ENCODE measurements around the gene NPHP4. TPM values are rescaled to one million over a fixed set of nuclear protein-coding genes. Genes with fewer than 3 reads are reported as not detected.

The NPHP4 gene
- total and polyA plus RNA-seq, 10 of the 15 experiments (the other 5 are each of a cell fraction or from before 2014, with no cell fraction given) = 0.16 to 10.5 (median 3.1) TPM

GRCh38 chr1:6024376-6024775, 32.2 kb upstream of the NPHP4 start:
- CTCF ChIA-PET = interaction anchor here (1.3 to 2.9 kb wide), 4 partner anchors 10 to 161 kb away, joined by 3 to 15 read pairs (median 6); partner anchors contain the start of gene NPHP4
- H3K4me1 ChIP-seq (ENCODE audit: control insufficient read depth, insufficient read depth, low read length) = peaks cover 34% of the 10 kb centered on the region
- no peaks in the 10 kb centered on the region for H4K20me1 ChIP-seq (ENCODE audit: control insufficient read depth, insufficient read depth)
- H3K36me3 ChIP-seq (ENCODE audit: control insufficient read depth in 2 of 2, insufficient read depth in 2 of 2, low read length in 1 of 2) = peaks cover 0 to 2% of the 10 kb centered on the region in 2 experiments; a peak in 2 of 4 replicates
- no peak for ATAC-seq
- no peaks in the 10 kb centered on the region for H3K27me3 ChIP-seq (replicated peaks in 1 of 2; ENCODE audit: control insufficient read depth in 2 of 2, insufficient read depth in 2 of 2, low read length in 1 of 2)
- FAIRE-seq = peak; percentile 35
- BruUV-seq (replicated peaks) = no TSS peak
- no peak for DNase-seq (ENCODE audit: low read depth, low spot score)
- intact Hi-C loops (cut with micrococcal nuclease; ENCODE audit: unreplicated experiment) (no loop called here), in situ Hi-C loops (cut with MboI) (no loop called here)
- no peaks in the 10 kb centered on the region for H3K9me3 ChIP-seq (replicated peaks; ENCODE audit: control insufficient read depth, insufficient read depth, low read length)
- no peak overlapping the region for H3K9ac ChIP-seq (ENCODE audit: control insufficient read depth, insufficient read depth, low read length)
- POLR2A ChIA-PET = interaction anchor here (0.5 to 4.4 kb wide), 3 partner anchors 19 to 181 kb away, joined by 3 to 38 read pairs (median 4); partner anchors contain the start of gene NPHP4
- SMC1A ChIA-PET (ENCODE audit: uncharacterized antibody, unreplicated experiment) = interaction anchor here (0.7 to 1.8 kb wide), 4 partner anchors 9 to 33 kb away, joined by 3 to 8 read pairs (median 6); partner anchors contain the start of gene NPHP4
- 45% methylated on average over 6 of the region's 6 CpGs for WGBS (ENCODE audit: insufficient coverage, insufficient replicate concordance, low lambda C conversion rate, missing lambda C conversion rate)
- no peak overlapping the region; the same call in 1 of the 2 replicates for H3K27ac ChIP-seq (ENCODE audit: control insufficient read depth, insufficient read depth)
- no peak overlapping the region for H2AFZ ChIP-seq (ENCODE audit: control insufficient read depth, low read depth, low read length)
- no peak overlapping the region for H3K4me3 ChIP-seq
- peak overlapping the region; percentile 96; the same call in 1 of the 2 replicates for H3K4me2 ChIP-seq (ENCODE audit: control insufficient read depth, insufficient read depth)
- H3K79me2 ChIP-seq (ENCODE audit: control insufficient read depth, insufficient read depth, low read length) = peaks cover 36% of the 10 kb centered on the region
- RAD21 ChIA-PET (ENCODE audit: unreplicated experiment) = interaction anchor here (3.1 kb wide), 1 partner anchor 32 kb away, joined by 13 read pairs; the partner anchor contains the start of gene NPHP4
- TF ChIP-seq CBFB (IDR thresholded peaks at IDR 0.05; ENCODE audit: low read depth) = 0 out of 2 replicates have a peak, but pooled peaks have one; percentile 27
- no peak for TF ChIP-seq CREM (IDR thresholded peaks at IDR 0.05; ENCODE audit: low read depth)
- TF ChIP-seq SRF (IDR thresholded peaks at IDR 0.05; ENCODE audit: low read depth in 2 of 2, low read length in 2 of 2) = no peak
- peak; percentile 45; the same call in 1 of the 2 replicates for TF ChIP-seq TCF3 (IDR thresholded peaks at IDR 0.05; ENCODE audit: borderline replicate concordance, insufficient read depth, low read depth, low read length)
- no peak for TF ChIP-seq MXI1 (IDR thresholded peaks at IDR 0.05; ENCODE audit: low read depth, low read length)
- TF ChIP-seq ZNF384 (IDR thresholded peaks at IDR 0.05; ENCODE audit: borderline replicate concordance, low read depth, low read length) = no peak
- no peak for TF ChIP-seq POLR2A (IDR thresholded peaks at IDR 0.05; ENCODE audit: low read depth, low read length)
- no peak for TF ChIP-seq MYC (IDR thresholded peaks at IDR 0.05; ENCODE audit: insufficient read depth, insufficient read length, insufficient replicate concordance, low read length, severe bottlenecking)
- no peak for TF ChIP-seq IRF4 (IDR thresholded peaks at IDR 0.05; ENCODE audit: low read depth, low read length)
- TF ChIP-seq NKRF (conservative IDR thresholded peaks at IDR 0.05) = no peak
- no peak for TF ChIP-seq NFXL1 (IDR thresholded peaks at IDR 0.05; ENCODE audit: borderline replicate concordance)
- no peak for TF ChIP-seq GATAD2B (conservative IDR thresholded peaks at IDR 0.05; ENCODE audit: low read depth)
- TF ChIP-seq SREBF1 (IDR thresholded peaks at IDR 0.05; ENCODE audit: low read length) = no peak
- no peak for TF ChIP-seq JUND (IDR thresholded peaks at IDR 0.05; ENCODE audit: low read depth, low read length)
- peak; percentile 32; the same call in 1 of the 2 replicates for TF ChIP-seq TCF12 (IDR thresholded peaks at IDR 0.05; ENCODE audit: low read depth, low read length)
- no peak for TF ChIP-seq CHD1 (IDR thresholded peaks at IDR 0.05; ENCODE audit: low read depth, low read length)
- no peak for TF ChIP-seq EED (IDR thresholded peaks at IDR 0.05; ENCODE audit: low read depth)
- TF ChIP-seq BHLHE40 (IDR thresholded peaks at IDR 0.05; ENCODE audit: borderline replicate concordance in 1 of 2, low read depth in 2 of 2, low read length in 1 of 2) = peak; percentile 51; a peak in 2 of 4 replicates
- TF ChIP-seq ZBTB40 (IDR thresholded peaks at IDR 0.05; ENCODE audit: borderline replicate concordance) = no peak
- TF ChIP-seq CBX5 (IDR thresholded peaks at IDR 0.05; ENCODE audit: low read depth) = no peak

All from GM12878 (cell line).